K562 (cell line): Measurements from ENCODE around the gene GMEB2. TPM values are rescaled to one million over a fixed set of nuclear protein-coding genes. Genes with fewer than 3 reads are reported as not detected.

ENCODE experiments used
- ATF4 ChIP-seq: fragments of 450-650 bp; formaldehyde crosslinking; IDR thresholded peaks from 2 replicates; pipeline ENCODE4 v1.4.0; 2022; ENCODE audit warnings: mild to moderate bottlenecking, moderate library complexity
- CREB3 ChIP-seq: fragments of 450-650 bp; conservative IDR thresholded peaks from 2 replicates; pipeline ENCODE4 v1.6.1; 2016; ENCODE audit warnings: missing genetic modification characterization, low read depth, mild to moderate bottlenecking, missing compliant biosample characterization, moderate library complexity
- HMG20B ChIP-seq: fragments of 250-450 bp; sonication (Bioruptor Pico); IDR thresholded peaks from 2 replicates; pipeline ENCODE4 v1.5.0; 2021; ENCODE audit warnings: mild to moderate bottlenecking
- HMGN3 ChIP-seq: IDR thresholded peaks from 2 replicates; pipeline ENCODE4 v1.6.1; 2011; ENCODE audit warnings: borderline replicate concordance, low read depth, mild to moderate bottlenecking, mixed read lengths, low read length; ENCODE audit not compliant: insufficient read length; ENCODE audit errors: extremely low read depth
- NFYB ChIP-seq: IDR thresholded peaks from 2 replicates; pipeline ENCODE4 v1.6.1; 2011; ENCODE audit warnings: mild to moderate bottlenecking, moderate library complexity; ENCODE audit not compliant: insufficient read length; ENCODE audit errors: extremely low read depth
- NR2F6 ChIP-seq: fragments of 450-650 bp; formaldehyde crosslinking; IDR thresholded peaks from 2 replicates; pipeline ENCODE4 v1.4.0; 2020; ENCODE audit warnings: mild to moderate bottlenecking
- PHB ChIP-seq: fragments of 250-450 bp; sonication (Bioruptor Pico); IDR thresholded peaks from 2 replicates; pipeline ENCODE4 v1.5.0; 2021
- PRDM10 ChIP-seq: fragments of 450-650 bp; IDR thresholded peaks from 2 replicates; pipeline ENCODE4 v1.6.1; 2018; ENCODE audit not compliant: partially characterized antibody
- RBM15 ChIP-seq: fragments of 200-400 bp; formaldehyde crosslinking; IDR thresholded peaks from 2 replicates; pipeline ENCODE4 v1.6.1; 2018; ENCODE audit warnings: mild to moderate bottlenecking, low read length, moderate library complexity; ENCODE audit not compliant: insufficient read depth
- RBM25 ChIP-seq: fragments of 200-400 bp; formaldehyde crosslinking; IDR thresholded peaks from 2 replicates; pipeline ENCODE4 v1.6.1; 2018; ENCODE audit warnings: low read length, low read depth, moderate library complexity; ENCODE audit not compliant: severe bottlenecking
- TFAP4 ChIP-seq: sonication (generic); formaldehyde crosslinking; IDR thresholded peaks from 2 replicates; pipeline ENCODE4 v1.8.0; 2022; ENCODE audit warnings: missing genetic modification reagents, mild to moderate bottlenecking, moderate library complexity, borderline replicate concordance
- ZBTB26 ChIP-seq: fragments of 450-650 bp; formaldehyde crosslinking; IDR thresholded peaks from 2 replicates; pipeline ENCODE4 v1.4.0; 2022; ENCODE audit warnings: missing genetic modification characterization
- ZBTB43 ChIP-seq: sonication (generic); formaldehyde crosslinking; IDR thresholded peaks from 2 replicates; pipeline ENCODE4 v1.8.0; 2023; ENCODE audit warnings: mild to moderate bottlenecking, missing genetic modification reagents
- ZBTB5 ChIP-seq: fragments of 450-650 bp; IDR thresholded peaks from 2 replicates; pipeline ENCODE4 v1.6.1; 2017; ENCODE audit warnings: antibody characterized with exemption
- ZNF766 ChIP-seq: fragments of 200-800 bp; sonication (Bioruptor generic); conservative IDR thresholded peaks from 2 replicates; pipeline ENCODE4 v1.6.1; 2016; ENCODE audit warnings: missing genetic modification characterization, missing compliant biosample characterization
- polyA plus RNA-seq, 8 experiments: library from polyadenylated mRNA; depleted of rRNA in 4 of 8; stranded (reverse) in 5 of 8; unstranded in 3 of 8; fragments of >200 nt; fragmentation: Nextera tagmentation in 2 of 8; fragmentation: Illumina TruSeq in 1 of 8; extraction: Ambion mirVana in 2 of 8; extraction: Trizol in 1 of 8; gene quantifications; 2 replicates each; pipeline versions ENCODE4 v1.2.1 to v1.2.3, GENCODE V29; 2011 to 2014; ENCODE audit warnings: inconsistent platforms in 1 of 8, missing spikeins in 1 of 8
- total RNA-seq, 7 experiments: library from RNA; depleted of rRNA in 6 of 7; stranded (reverse); fragments of >200 nt in 6 of 7; fragmentation: Illumina TruSeq in 2 of 7; extraction: Trizol in 2 of 7; gene quantifications; 2 replicates each; pipeline versions ENCODE4 v1.2.1 to v1.2.3, GENCODE V29; 2011 to 2021; ENCODE audit warnings: low replicate concordance in 1 of 7

Gene GMEB2
- total and polyA plus RNA-seq, 9 of the 15 experiments (the other 6 are each of a cell fraction or from before 2014, with no cell fraction given), result 0.03 to 13.9 (median 6.3) TPM

GRCh38 chr20:63628246-63628975, 1.5 kb upstream of the GMEB2 start (continued):
- TF ChIP-seq ZBTB43 (CRISPR knock-in tag) (peak; percentile 85), HMG20B (CRISPR knock-in tag) (no peak), RBM15 (no peak), PRDM10 (no peak), CREB3 (tag) (no peak), TFAP4 (CRISPR knock-in tag) (peak; percentile 72), HMGN3 (no peak), NR2F6 (CRISPR knock-in tag) (no peak), ZBTB26 (no peak), RBM25 (no peak), ZNF766 (CRISPR knock-in tag) (0 out of 2 replicates have a peak, but pooled peaks have one; percentile 39), NFYB (no peak), ZBTB5 (no peak), PHB (CRISPR knock-in tag) (no peak), ATF4 (no peak)
